Measurements from ENCODE around the gene XXYLT1.

XXYLT1 gene

DNA sequence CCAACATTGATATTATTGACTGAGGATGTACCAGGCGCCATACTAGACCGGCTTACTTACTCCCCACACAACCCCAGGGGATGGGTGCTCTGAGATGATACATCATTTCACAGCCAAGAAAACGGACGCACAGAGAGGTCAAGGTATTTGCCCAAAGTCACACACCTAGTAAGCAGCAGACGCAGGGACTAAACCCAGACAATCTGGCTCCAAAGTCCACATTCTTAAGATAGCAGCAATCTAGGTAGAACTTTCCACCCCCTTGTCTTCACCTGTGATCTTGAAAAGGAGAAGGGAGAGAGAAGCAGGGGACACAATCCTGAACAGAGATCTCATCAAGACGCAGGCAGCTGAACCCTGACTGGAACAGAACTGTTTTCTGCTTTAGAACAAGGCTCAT lies 200.6 kb downstream of the XXYLT1 start:
- no peak for TF ChIP-seq ZNF610 (tag by site-specific recombination; IDR thresholded peaks at IDR 0.05; ENCODE audit: borderline replicate concordance)
- no peak for TF ChIP-seq ZNF777 (tag by site-specific recombination; IDR thresholded peaks at IDR 0.05; ENCODE audit: borderline replicate concordance)
- TF ChIP-seq ZNF10 (tag by site-specific recombination; IDR thresholded peaks at IDR 0.05) = no peak
- no peak for TF ChIP-seq ZBTB8A (tag by site-specific recombination; IDR thresholded peaks at IDR 0.05)
- no peak for TF ChIP-seq ZNF23 (tag by site-specific recombination; IDR thresholded peaks at IDR 0.05; ENCODE audit: borderline replicate concordance)
- no peak for TF ChIP-seq ZFP41 (tag by site-specific recombination; IDR thresholded peaks at IDR 0.05; ENCODE audit: borderline replicate concordance)
- TF ChIP-seq ZNF660 (tag by site-specific recombination; IDR thresholded peaks at IDR 0.05) = no peak
- TF ChIP-seq, protein P1, sequence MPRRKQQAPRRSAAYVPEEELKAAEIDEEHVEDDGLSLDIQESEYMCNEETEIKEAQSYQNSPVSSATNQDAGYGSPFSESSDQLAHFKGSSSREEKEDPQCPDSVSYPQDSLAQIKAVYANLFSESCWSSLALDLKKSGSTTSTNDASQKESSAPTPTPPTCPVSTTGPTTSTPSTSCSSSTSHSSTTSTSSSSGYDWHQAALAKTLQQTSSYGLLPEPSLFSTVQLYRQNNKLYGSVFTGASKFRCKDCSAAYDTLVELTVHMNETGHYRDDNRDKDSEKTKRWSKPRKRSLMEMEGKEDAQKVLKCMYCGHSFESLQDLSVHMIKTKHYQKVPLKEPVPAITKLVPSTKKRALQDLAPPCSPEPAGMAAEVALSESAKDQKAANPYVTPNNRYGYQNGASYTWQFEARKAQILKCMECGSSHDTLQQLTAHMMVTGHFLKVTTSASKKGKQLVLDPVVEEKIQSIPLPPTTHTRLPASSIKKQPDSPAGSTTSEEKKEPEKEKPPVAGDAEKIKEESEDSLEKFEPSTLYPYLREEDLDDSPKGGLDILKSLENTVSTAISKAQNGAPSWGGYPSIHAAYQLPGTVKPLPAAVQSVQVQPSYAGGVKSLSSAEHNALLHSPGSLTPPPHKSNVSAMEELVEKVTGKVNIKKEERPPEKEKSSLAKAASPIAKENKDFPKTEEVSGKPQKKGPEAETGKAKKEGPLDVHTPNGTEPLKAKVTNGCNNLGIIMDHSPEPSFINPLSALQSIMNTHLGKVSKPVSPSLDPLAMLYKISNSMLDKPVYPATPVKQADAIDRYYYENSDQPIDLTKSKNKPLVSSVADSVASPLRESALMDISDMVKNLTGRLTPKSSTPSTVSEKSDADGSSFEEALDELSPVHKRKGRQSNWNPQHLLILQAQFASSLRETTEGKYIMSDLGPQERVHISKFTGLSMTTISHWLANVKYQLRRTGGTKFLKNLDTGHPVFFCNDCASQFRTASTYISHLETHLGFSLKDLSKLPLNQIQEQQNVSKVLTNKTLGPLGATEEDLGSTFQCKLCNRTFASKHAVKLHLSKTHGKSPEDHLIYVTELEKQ (tag by site-specific recombination; IDR thresholded peaks at IDR 0.05; ENCODE audit: borderline replicate concordance) = no peak
- no peak for TF ChIP-seq ZNF248 (tag by site-specific recombination; IDR thresholded peaks at IDR 0.05)
- H3K4me3 ChIP-seq (ENCODE audit: low read depth, low read length) = no peak overlapping the region
- H3K36me3 ChIP-seq (ENCODE audit: control insufficient read depth in 2 of 2, insufficient read depth in 1 of 2, low read length in 2 of 2) = peaks cover 0 to 12% of the 10 kb centered on the region in 2 experiments; a peak in 1 of 3 replicates
- ChIA-PET POLR2A (no interaction called here), CTCF (no interaction called here)
- H3K4me1 ChIP-seq (ENCODE audit: control insufficient read depth, insufficient read depth, low read length) = peaks cover 3% of the 10 kb centered on the region; the same call in 1 of the 2 replicates
- H3K27ac ChIP-seq (ENCODE audit: extremely low read depth, low read depth, low read length) = no peak overlapping the region
- no peaks in the 10 kb centered on the region for H3K9me3 ChIP-seq (ENCODE audit: control insufficient read depth, insufficient read depth, low read depth, low read length)

DNA sequence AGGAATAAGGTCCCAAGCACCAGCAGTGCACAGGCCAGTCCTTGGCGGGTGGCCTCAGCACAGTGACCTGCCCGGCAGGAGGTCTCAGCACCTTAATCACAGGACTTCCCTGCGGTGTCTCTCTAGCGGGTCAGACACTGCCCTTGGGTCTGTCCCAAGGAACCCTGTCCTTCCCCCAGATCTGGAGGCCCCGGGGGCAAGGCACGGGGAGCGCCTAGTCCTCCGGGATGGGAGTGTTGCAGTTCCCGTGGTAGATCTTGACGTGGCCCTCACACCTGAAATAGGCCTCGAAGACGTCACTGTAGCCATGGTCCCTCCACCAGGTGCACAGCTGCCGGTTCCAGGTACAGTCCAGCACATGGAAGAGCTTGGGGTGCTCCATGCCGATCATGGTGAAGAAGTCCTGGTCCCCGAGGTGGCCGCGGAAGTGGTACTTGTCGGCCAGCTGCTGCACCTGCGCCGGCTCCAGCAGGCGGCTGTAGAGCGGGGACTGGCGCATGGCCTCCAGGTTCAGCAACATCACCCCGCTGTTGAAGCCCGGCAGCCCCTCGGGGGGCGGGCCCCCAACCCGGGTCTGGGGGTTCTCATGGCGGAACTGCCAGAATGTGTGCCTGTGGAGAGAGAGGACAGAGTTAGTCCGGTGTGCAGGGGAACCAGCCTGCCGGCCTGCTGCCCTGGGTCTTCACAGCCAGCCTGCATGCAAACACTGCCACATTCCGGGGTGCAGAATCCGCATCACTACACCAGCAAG lies 201.3 kb downstream of the XXYLT1 start:
- TF ChIP-seq ZBTB17 (tag by site-specific recombination; IDR thresholded peaks at IDR 0.05) = no peak
- no peak for TF ChIP-seq BCL11B (tag by site-specific recombination; IDR thresholded peaks at IDR 0.05; ENCODE audit: low read depth)
- no peak for TF ChIP-seq ZSCAN23 (tag by site-specific recombination; IDR thresholded peaks at IDR 0.05)
- TF ChIP-seq, protein P2, sequence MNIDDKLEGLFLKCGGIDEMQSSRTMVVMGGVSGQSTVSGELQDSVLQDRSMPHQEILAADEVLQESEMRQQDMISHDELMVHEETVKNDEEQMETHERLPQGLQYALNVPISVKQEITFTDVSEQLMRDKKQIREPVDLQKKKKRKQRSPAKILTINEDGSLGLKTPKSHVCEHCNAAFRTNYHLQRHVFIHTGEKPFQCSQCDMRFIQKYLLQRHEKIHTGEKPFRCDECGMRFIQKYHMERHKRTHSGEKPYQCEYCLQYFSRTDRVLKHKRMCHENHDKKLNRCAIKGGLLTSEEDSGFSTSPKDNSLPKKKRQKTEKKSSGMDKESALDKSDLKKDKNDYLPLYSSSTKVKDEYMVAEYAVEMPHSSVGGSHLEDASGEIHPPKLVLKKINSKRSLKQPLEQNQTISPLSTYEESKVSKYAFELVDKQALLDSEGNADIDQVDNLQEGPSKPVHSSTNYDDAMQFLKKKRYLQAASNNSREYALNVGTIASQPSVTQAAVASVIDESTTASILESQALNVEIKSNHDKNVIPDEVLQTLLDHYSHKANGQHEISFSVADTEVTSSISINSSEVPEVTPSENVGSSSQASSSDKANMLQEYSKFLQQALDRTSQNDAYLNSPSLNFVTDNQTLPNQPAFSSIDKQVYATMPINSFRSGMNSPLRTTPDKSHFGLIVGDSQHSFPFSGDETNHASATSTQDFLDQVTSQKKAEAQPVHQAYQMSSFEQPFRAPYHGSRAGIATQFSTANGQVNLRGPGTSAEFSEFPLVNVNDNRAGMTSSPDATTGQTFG (tag by site-specific recombination; IDR thresholded peaks at IDR 0.05; ENCODE audit: borderline replicate concordance) = no peak
- TF ChIP-seq, protein P3, sequence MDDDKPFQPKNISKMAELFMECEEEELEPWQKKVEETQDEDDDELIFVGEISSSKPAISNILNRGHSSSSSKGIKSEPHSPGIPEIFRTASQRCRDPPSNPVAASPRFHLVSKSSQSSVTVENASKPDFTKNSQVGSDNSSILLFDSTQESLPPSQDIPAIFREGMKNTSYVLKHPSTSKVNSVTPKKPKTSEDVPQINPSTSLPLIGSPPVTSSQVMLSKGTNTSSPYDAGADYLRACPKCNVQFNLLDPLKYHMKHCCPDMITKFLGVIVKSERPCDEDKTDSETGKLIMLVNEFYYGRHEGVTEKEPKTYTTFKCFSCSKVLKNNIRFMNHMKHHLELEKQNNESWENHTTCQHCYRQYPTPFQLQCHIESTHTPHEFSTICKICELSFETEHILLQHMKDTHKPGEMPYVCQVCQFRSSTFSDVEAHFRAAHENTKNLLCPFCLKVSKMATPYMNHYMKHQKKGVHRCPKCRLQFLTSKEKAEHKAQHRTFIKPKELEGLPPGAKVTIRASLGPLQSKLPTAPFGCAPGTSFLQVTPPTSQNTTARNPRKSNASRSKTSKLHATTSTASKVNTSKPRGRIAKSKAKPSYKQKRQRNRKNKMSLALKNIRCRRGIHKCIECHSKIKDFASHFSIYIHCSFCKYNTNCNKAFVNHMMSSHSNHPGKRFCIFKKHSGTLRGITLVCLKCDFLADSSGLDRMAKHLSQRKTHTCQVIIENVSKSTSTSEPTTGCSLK (tag by site-specific recombination; IDR thresholded peaks at IDR 0.05) = no peak
- no peak for TF ChIP-seq REPIN1 (tag by site-specific recombination; IDR thresholded peaks at IDR 0.05; ENCODE audit: low read depth)
- no peak for TF ChIP-seq ZNF561 (tag by site-specific recombination; IDR thresholded peaks at IDR 0.05; ENCODE audit: borderline replicate concordance)
- no peak for TF ChIP-seq HOXC10 (CRISPR knock-in tag; IDR thresholded peaks at IDR 0.05)
- no peak for TF ChIP-seq ZNF302 (tag by site-specific recombination; IDR thresholded peaks at IDR 0.05; ENCODE audit: low read depth)
- no peak for TF ChIP-seq ZNF157 (tag by site-specific recombination; IDR thresholded peaks at IDR 0.05)
- TF ChIP-seq ZNF175 (tag by site-specific recombination; IDR thresholded peaks at IDR 0.05) = no peak
- TF ChIP-seq ZNF354C (tag by site-specific recombination; IDR thresholded peaks at IDR 0.05; ENCODE audit: borderline replicate concordance, low read depth) = no peak
- ChIA-PET POLR2A (no interaction called here), CTCF (no interaction called here)
- peaks cover 0 to 12% of the 10 kb centered on the region in 2 experiments; a peak in 1 of 3 replicates for H3K36me3 ChIP-seq (ENCODE audit: control insufficient read depth in 2 of 2, insufficient read depth in 1 of 2, low read length in 2 of 2)
- no peaks in the 10 kb centered on the region for H3K9me3 ChIP-seq (ENCODE audit: control insufficient read depth, insufficient read depth, low read depth, low read length)
- H3K4me1 ChIP-seq (ENCODE audit: control insufficient read depth, insufficient read depth, low read length) = peaks cover 3% of the 10 kb centered on the region; the same call in 1 of the 2 replicates
- H3K27ac ChIP-seq (ENCODE audit: extremely low read depth, low read depth, low read length) = no peak overlapping the region
- no peak overlapping the region for H3K4me3 ChIP-seq (ENCODE audit: low read depth, low read length)

Data from HEK293 (cell line).